GM23338 (cell line): ENCODE measurements around the gene SLC37A1. TPM values are rescaled to one million over a fixed set of nuclear protein-coding genes. Genes with fewer than 3 reads are reported as not detected.

Source experiments
- ATAC-seq: fragments of 200-7000 bp; cut with Tn5 transposase; 3 replicates; pipeline ENCODE4 v1.9.1; 2020
- DNase-seq: peaks from one replicate; pipeline ENCODE4 v3.0.0-alpha.2; 2015; ENCODE audit warnings: low spot score
- H2AFZ ChIP-seq: fragments of 200-600 bp; sonication (generic); 2 replicates; pipeline ENCODE4 v1.8.0; 2016; ENCODE audit warnings: antibody characterized with exemption, mild to moderate bottlenecking, moderate library complexity
- H3F3A ChIP-seq: fragments of 200-600 bp; sonication (generic); replicated peaks from 2 replicates; pipeline ENCODE4 v1.8.0; 2017; ENCODE audit warnings: antibody characterized with exemption, mixed run types, low read depth
- H3K27ac ChIP-seq: fragments of 200-600 bp; sonication (generic); 2 replicates; pipeline ENCODE4 v1.6.1; 2016; ENCODE audit warnings: low read depth
- H3K27me3 ChIP-seq: fragments of 200-600 bp; sonication (generic); 2 replicates; pipeline ENCODE4 v1.8.0; 2016; ENCODE audit warnings: mild to moderate bottlenecking, mixed run types, moderate library complexity; ENCODE audit not compliant: insufficient read depth
- H3K36me3 ChIP-seq: fragments of 200-600 bp; sonication (generic); 2 replicates; pipeline ENCODE4 v1.8.0; 2016; ENCODE audit warnings: mild to moderate bottlenecking; ENCODE audit not compliant: insufficient read depth
- H3K4me1 ChIP-seq: fragments of 200-600 bp; sonication (generic); 2 replicates; pipeline ENCODE4 v1.8.0; 2016; ENCODE audit warnings: mild to moderate bottlenecking, moderate library complexity; ENCODE audit not compliant: insufficient read depth
- H3K4me2 ChIP-seq: fragments of 200-600 bp; sonication (generic); 2 replicates; pipeline ENCODE4 v1.7.1; 2017; ENCODE audit warnings: mixed run types
- H3K4me3 ChIP-seq: fragments of 200-600 bp; sonication (generic); 2 replicates; pipeline ENCODE4 v1.6.1; 2016; ENCODE audit warnings: mixed run types
- H3K79me2 ChIP-seq: fragments of 200-600 bp; sonication (generic); replicated peaks from 2 replicates; pipeline ENCODE4 v1.8.0; 2017; ENCODE audit warnings: mild to moderate bottlenecking; ENCODE audit not compliant: insufficient read depth
- H3K9me2 ChIP-seq: fragments of 200-600 bp; sonication (generic); 2 replicates; pipeline ENCODE4 v1.8.0; 2017; ENCODE audit not compliant: insufficient read depth
- H4K20me1 ChIP-seq: fragments of 200-600 bp; sonication (generic); replicated peaks from 2 replicates; pipeline ENCODE4 v1.8.0; 2017; ENCODE audit warnings: mild to moderate bottlenecking; ENCODE audit not compliant: insufficient read depth
- H3K27ac Mint-ChIP-seq: 2 replicates; pipeline ENCODE4 v1.8.0; 2020; ENCODE audit warnings: inconsistent platforms, mild to moderate bottlenecking, moderate library complexity, mixed read lengths
- H3K27me3 Mint-ChIP-seq: 3 replicates; pipeline ENCODE4 v1.8.0; 2022; ENCODE audit warnings: low read depth, mild to moderate bottlenecking, moderate library complexity, mixed read lengths, inconsistent platforms; ENCODE audit not compliant: insufficient read depth, poor library complexity
- H3K36me3 Mint-ChIP-seq: 3 replicates; pipeline ENCODE4 v1.8.0; 2021; ENCODE audit warnings: low read depth, mild to moderate bottlenecking, inconsistent platforms, moderate library complexity, mixed read lengths
- H3K4me1 Mint-ChIP-seq: 3 replicates; pipeline ENCODE4 v1.8.0; 2020; ENCODE audit warnings: mild to moderate bottlenecking, inconsistent platforms, mixed read lengths
- H3K4me3 Mint-ChIP-seq: 3 replicates; pipeline ENCODE4 v1.8.0; 2021; ENCODE audit warnings: moderate library complexity, mild to moderate bottlenecking, inconsistent platforms, mixed read lengths
- H3K9me3 Mint-ChIP-seq: 3 replicates; pipeline ENCODE4 v1.8.0; 2020; ENCODE audit warnings: moderate library complexity, mild to moderate bottlenecking, inconsistent platforms, mixed read lengths
- CREB1 ChIP-seq: fragments of 250-450 bp; sonication (Bioruptor Pico); IDR thresholded peaks from 2 replicates; pipeline ENCODE4 v1.5.0; 2020; ENCODE audit warnings: low read depth, mild to moderate bottlenecking, moderate library complexity
- CTCF ChIP-seq, 2 experiments: fragments of 200-600 bp in 1 of 2; sonication (generic) in 1 of 2; conservative IDR thresholded peaks; 2 replicates each; pipeline versions ENCODE4 v1.5.1 to v1.6.1; 2016 to 2017; ENCODE audit warnings: antibody characterized with exemption in 2 of 2, low read depth in 2 of 2, mild to moderate bottlenecking in 2 of 2, moderate library complexity in 1 of 2
- ETS1 ChIP-seq: IDR thresholded peaks from 2 replicates; pipeline ENCODE4 v1.6.1; 2016; ENCODE audit warnings: antibody characterized with exemption
- EZH2phosphoT487 ChIP-seq: fragments of 200-600 bp; sonication (generic); IDR thresholded peaks from one replicate; pipeline ENCODE4 v1.8.1; 2018; ENCODE audit warnings: antibody characterized with exemption; ENCODE audit not compliant: unreplicated experiment
- JUNB ChIP-seq: IDR thresholded peaks from one replicate; pipeline ENCODE4 v1.6.1; 2016; ENCODE audit warnings: antibody characterized with exemption; ENCODE audit not compliant: unreplicated experiment
- POLR2AphosphoS5 ChIP-seq: IDR thresholded peaks from 2 replicates; pipeline ENCODE4 v1.6.1; 2016; ENCODE audit warnings: antibody characterized with exemption, low read depth
- REST ChIP-seq: IDR thresholded peaks from one replicate; pipeline ENCODE4 v1.6.1; 2018; ENCODE audit warnings: antibody characterized with exemption; ENCODE audit not compliant: unreplicated experiment
- STAT1 ChIP-seq: IDR thresholded peaks from one replicate; pipeline ENCODE4 v1.6.1; 2016; ENCODE audit warnings: antibody characterized with exemption; ENCODE audit not compliant: unreplicated experiment
- ZNF114 ChIP-seq: fragments of 250-450 bp; sonication (Bioruptor Pico); IDR thresholded peaks from 2 replicates; pipeline ENCODE4 v1.5.0; 2020; ENCODE audit warnings: mild to moderate bottlenecking, moderate library complexity
- ZNF331 ChIP-seq: fragments of 250-450 bp; sonication (Bioruptor Pico); IDR thresholded peaks from 2 replicates; pipeline ENCODE4 v1.5.0; 2020; ENCODE audit warnings: low read depth, mild to moderate bottlenecking, moderate library complexity
- ZNF462 ChIP-seq: fragments of 250-450 bp; sonication (Bioruptor Pico); IDR thresholded peaks from 2 replicates; pipeline ENCODE4 v1.5.0; 2020; ENCODE audit warnings: mild to moderate bottlenecking, moderate library complexity
- polyA plus RNA-seq: library from polyadenylated mRNA; unstranded; fragments of >200 nt; fragmentation: Nextera tagmentation; extraction: Ambion mirVana; gene quantifications from 2 replicates; pipeline ENCODE4 v1.2.1, GENCODE V29; 2016
- total RNA-seq: library from RNA; depleted of rRNA; stranded (reverse); fragments of >200 nt; shearing (Covaris generic); gene quantifications from 2 replicates; pipeline ENCODE4 v1.2.3, GENCODE V29; 2014

The SLC37A1 gene
- total and polyA plus RNA-seq, 2 experiments from 2014 or later: 14.0 to 30.3 TPM

- TF ChIP-seq CTCF (conservative IDR thresholded peaks at IDR 0.05; ENCODE audit: low read depth in 2 of 2) (no peak), JUNB (no peak)
Measured at GRCh38 chr21:42624095-42624790, 110.6 kb downstream of the SLC37A1 start (continued).

- Histone ChIP-seq H3K36me3 (no peaks in the 10 kb centered on the region), H3K27ac (no peak overlapping the region), H3F3A (no peaks in the 10 kb centered on the region), H3K4me2 (no peak overlapping the region), H3K79me2 (no peaks in the 10 kb centered on the region), H3K4me1 (no peaks in the 10 kb centered on the region; the same call in 1 of the 2 replicates), H2AFZ (no peak overlapping the region), H4K20me1 (no peaks in the 10 kb centered on the region), H3K4me3 (no peak overlapping the region), H3K27me3 (no peaks in the 10 kb centered on the region), H3K9me2 (no peaks in the 10 kb centered on the region)
- Mint-ChIP-seq H3K4me1 (peaks cover 7% of the 10 kb centered on the region), H3K27ac (no peak overlapping the region), H3K36me3 (no peaks in the 10 kb centered on the region), H3K27me3 (peaks cover 8% of the 10 kb centered on the region), H3K9me3 (no peaks in the 10 kb centered on the region; the same call in 2 of the 3 replicates), H3K4me3 (no peak overlapping the region)
- DNase-seq (no peak), ATAC-seq (no peak)
- TF ChIP-seq EZH2phosphoT487 (no peak), ZNF462 (no peak), REST (no peak), ZNF114 (CRISPR knock-in tag) (no peak), ETS1 (no peak), CREB1 (CRISPR knock-in tag) (no peak), STAT1 (no peak), ZNF331 (CRISPR knock-in tag) (no peak), POLR2AphosphoS5 (no peak)
Measured at GRCh38 chr21:42624936-42625335, 111.3 kb downstream of the SLC37A1 start.
